Ovary (tissue), 9 donors: ENCODE results near the gene SREBF1. TPM values are rescaled to one million over a fixed set of nuclear protein-coding genes. Genes with fewer than 3 reads are reported as not detected.

Experiments
- DNase-seq, 5 donors: peaks; one replicate each; pipeline ENCODE4 v3.0.0-alpha.2; 2019 to 2020
- H3K27ac ChIP-seq, 2 donors: fragments of 200-600 bp; one replicate each; pipeline versions ENCODE4 v1.5.1 to v1.8.0; 2019 to 2022
- H3K27me3 ChIP-seq: fragments of 200-600 bp; one replicate; pipeline ENCODE4 v1.8.0; 2022
- H3K36me3 ChIP-seq: fragments of 200-600 bp; sonication (generic); one replicate; pipeline ENCODE4 v1.5.1; 2019
- H3K4me1 ChIP-seq: one replicate; pipeline ENCODE4 v1.8.1; 2013; ENCODE audit warnings: mild to moderate bottlenecking, moderate library complexity; ENCODE audit not compliant: insufficient read depth
- H3K4me3 ChIP-seq: fragments of 200-600 bp; sonication (generic); one replicate; pipeline ENCODE4 v1.5.1; 2017
- H3K9me3 ChIP-seq, 2 donors: fragments of 200-600 bp in 1 of 2; sonication (generic) in 1 of 2; one replicate each; pipeline versions ENCODE4 v1.5.1 to v1.8.1; 2013 to 2019; ENCODE audit warnings: mild to moderate bottlenecking in 1 of 2, moderate library complexity in 1 of 2
- CTCF ChIP-seq, 3 donors: fragments of 450-650 bp in 2 of 3; fragments of 200-600 bp in 1 of 3; IDR thresholded peaks; one replicate each; pipeline versions ENCODE4 v1.5.1 to v1.8.0; 2016 to 2022; ENCODE audit warnings: antibody characterized with exemption in 3 of 3, mild to moderate bottlenecking in 1 of 3
- EP300 ChIP-seq: sonication (generic); formaldehyde crosslinking; IDR thresholded peaks from one replicate; pipeline ENCODE4 v1.6.1; 2017; ENCODE audit warnings: antibody characterized with exemption
- POLR2A ChIP-seq: fragments of 450-650 bp; IDR thresholded peaks from one replicate; pipeline ENCODE4 v1.6.1; 2017; ENCODE audit warnings: antibody characterized with exemption, mild to moderate bottlenecking, moderate library complexity
- WGBS, 3 donors: extraction: QIAGEN DNeasy Blood & Tissue Kit in 1 of 3; methylation state at CpG; one replicate each; pipeline versions ENCODE4 v1.1.5 to v1.1.7; 2013 to 2017; 5-methylcytosine and 5-hydroxymethylcytosine counted together
- intact Hi-C, 4 donors: fragments of 100-400 bp; cut with DNase I; formaldehyde crosslinking; loops; one replicate each; pipeline versions ENCODE4 v1.11.0 to v1.15.1; 2022 to 2023
- polyA plus RNA-seq, 2 donors: library from polyadenylated mRNA; stranded (reverse); fragments of 200-250 nt in 1 of 2; fragments of 350-450 nt in 1 of 2; fragmentation: Illumina TruSeq in 1 of 2; extraction: RNeasy Lipid Tissue Mini Kit (QIAGEN cat#74804) in 1 of 2; gene quantifications; one replicate each; pipeline ENCODE4 v1.2.3, GENCODE V29; 2013 to 2014
- total RNA-seq, 7 donors: library from RNA; depleted of rRNA in 2 of 7; stranded (reverse); fragments of >200 nt in 2 of 7; fragmentation: NEBNext Ultra II Directional in 3 of 7; extraction: Animal tissue kit (Norgen Biotek cat#: 25700) in 3 of 7; gene quantifications; one replicate each; pipeline versions ENCODE4 v1.1.0 to v1.2.4, GENCODE V29; 2016 to 2023
- donor health status: DM: no; HTN: no; CAD: no; lungs with moderate emphysema.
- donor health status: DM: no; HTN: no; CAD: no.
- donor health status: Bipolar disorder and iron deficiency.
- donor health status: DM: yes; HTN: yes; CAD: no.
- donor health status: DM: no; HTN: no; CAD: no.
- donor health status: DM: yes; HTN: yes; CAD: no.

The SREBF1 gene
- total and polyA plus RNA-seq, 9 donors = 24.3 to 190 (median 88.2) TPM

- H3K4me1 ChIP-seq = peaks cover 27% of the 10 kb centered on the region
- H3K9me3 ChIP-seq = no peaks in the 10 kb centered on the region
- no peak for TF ChIP-seq POLR2A
- no peak for TF ChIP-seq EP300
- no peak for TF ChIP-seq CTCF (IDR thresholded peaks at IDR 0.05)
- intact Hi-C loops = loop anchor here in 2 of 4 donors (10.0 kb wide), 2 partner anchors 215 to 465 kb away; partner anchors contain the start of genes ATPAF2 (in 1 of the 2) and GID4 (in 1 of the 2)
- H3K4me3 ChIP-seq = no peak overlapping the region
- 67 to 75% (median 69%) methylated on average over 10 to 12 of the region's 12 CpGs for WGBS, 3 donors
- peak in 1 of 5 donors; percentile 64 for DNase-seq
- no peaks in the 10 kb centered on the region for H3K27me3 ChIP-seq
- no peaks in the 10 kb centered on the region for H3K36me3 ChIP-seq
- no peak overlapping the region for H3K27ac ChIP-seq
Measured at GRCh38 chr17:17819561-17819995, 17.2 kb downstream of the SREBF1 start.

GRCh38 chr17:17819111-17819510 is 17.7 kb downstream of the SREBF1 start:
- TF ChIP-seq POLR2A (no peak), CTCF (IDR thresholded peaks at IDR 0.05) (no peak), EP300 (no peak)
- Histone ChIP-seq H3K36me3 (no peaks in the 10 kb centered on the region), H3K4me1 (peaks cover 22% of the 10 kb centered on the region), H3K9me3 (no peaks in the 10 kb centered on the region), H3K27me3 (no peaks in the 10 kb centered on the region), H3K4me3 (no peak overlapping the region), H3K27ac (no peak overlapping the region)
- DNase-seq = no peak
- intact Hi-C loops = loop anchor here in 2 of 4 donors (10.0 kb wide), 2 partner anchors 216 to 464 kb away; partner anchors contain the start of genes ATPAF2 (in 1 of the 2) and GID4 (in 1 of the 2)
- 83 to 93% (median 87%) methylated on average over 12 of the region's 12 CpGs for WGBS, 3 donors

GRCh38 chr17:17818088-17818526 is 18.7 kb downstream of the SREBF1 start:
- H3K27ac ChIP-seq = no peak overlapping the region

GRCh38 chr17:17817552-17817947 is 19.2 kb downstream of the SREBF1 start:
- intact Hi-C loops = loop anchor here in 2 of 4 donors (10.0 kb wide), 2 partner anchors 217 to 463 kb away; partner anchors contain the start of genes ATPAF2 (in 1 of the 2) and GID4 (in 1 of the 2)
- no peak for TF ChIP-seq CTCF (IDR thresholded peaks at IDR 0.05)
- no peak for TF ChIP-seq POLR2A
- TF ChIP-seq EP300 = no peak
- Histone ChIP-seq H3K36me3 (no peaks in the 10 kb centered on the region), H3K4me1 (peaks cover 16% of the 10 kb centered on the region), H3K4me3 (no peak overlapping the region), H3K27ac (no peak overlapping the region), H3K9me3 (no peaks in the 10 kb centered on the region), H3K27me3 (no peaks in the 10 kb centered on the region)
- WGBS, 3 donors = 90 to 91% (median 90%) methylated on average over 9 to 10 of the region's 10 CpGs
- no peak for DNase-seq

More at GRCh38 chr17:17818088-17818526, 18.7 kb downstream of the SREBF1 start:
- Histone ChIP-seq H3K27me3 (no peaks in the 10 kb centered on the region), H3K4me3 (no peak overlapping the region), H3K9me3 (no peaks in the 10 kb centered on the region), H3K4me1 (peaks cover 18% of the 10 kb centered on the region), H3K36me3 (no peaks in the 10 kb centered on the region)
- TF ChIP-seq CTCF (IDR thresholded peaks at IDR 0.05) (no peak), EP300 (no peak), POLR2A (no peak)
- intact Hi-C loops = loop anchor here in 2 of 4 donors (10.0 kb wide), 2 partner anchors 217 to 463 kb away; partner anchors contain the start of genes ATPAF2 (in 1 of the 2) and GID4 (in 1 of the 2)
- 72 to 81% (median 76%) methylated on average over 10 of the region's 10 CpGs for WGBS, 3 donors
- no peak for DNase-seq
